GM19035 (cell line): ENCODE measurements around the gene ANAPC2.

Experiments used
- ATAC-seq: cut with Tn5 transposase; IDR thresholded peaks from one replicate; pipeline ENCODE4 v1.9.1; 2021; ENCODE audit not compliant: unreplicated experiment

ANAPC2 gene

GRCh38 chr9:137176302-137177182 is 11.8 kb downstream of the ANAPC2 start:
- no peak for ATAC-seq

- no peak for ATAC-seq
These were observed 12.9 kb downstream of the ANAPC2 start for GRCh38 chr9:137175345-137175961.

GRCh38 chr9:137174722-137175293 is 13.6 kb downstream of the ANAPC2 start:
- no peak for ATAC-seq

- no peak for ATAC-seq
These were observed 14.3 kb downstream of the ANAPC2 start for GRCh38 chr9:137173796-137174664.

- ATAC-seq = no peak
These were observed 15.2 kb downstream of the ANAPC2 start for GRCh38 chr9:137172901-137173795.

GRCh38 chr9:137171149-137171900 is 17.0 kb downstream of the ANAPC2 start:
- ATAC-seq = no peak

- ATAC-seq = no peak
These were observed 17.7 kb downstream of the ANAPC2 start for GRCh38 chr9:137170486-137171148.

- ATAC-seq = no peak
These were observed 18.4 kb downstream of the ANAPC2 start, which contains the start of gene LRRC26 for GRCh38 chr9:137169896-137170358. Gene LRRC26, minus strand, starts transcription at chr9:137170051. Its CDS starts 108 bp downstream, at chr9:137169943.

GRCh38 chr9:137168904-137169856 is 19.2 kb downstream of the ANAPC2 start:
- ATAC-seq = no peak

GRCh38 chr9:137168573-137168903 is 19.8 kb downstream of the ANAPC2 start:
- ATAC-seq = no peak

- no peak for ATAC-seq
These were observed 20.4 kb downstream of the ANAPC2 start for GRCh38 chr9:137167747-137168572.

- ATAC-seq = no peak
These were observed 21.0 kb downstream of the ANAPC2 start for GRCh38 chr9:137167277-137167746.

- no peak for ATAC-seq
These were observed 21.8 kb downstream of the ANAPC2 start for GRCh38 chr9:137166380-137167229.

- no peak for ATAC-seq
These were observed 23.0 kb downstream of the ANAPC2 start for GRCh38 chr9:137165250-137165836.
